MCF 10A (cell line): Measurements from ENCODE around the gene FAF2. TPM values are rescaled to one million over a fixed set of nuclear protein-coding genes. Genes with fewer than 3 reads are reported as not detected.

ENCODE experiments used
- BruUV-seq: library from RNA; stranded (reverse); fragments of 400-500 nt; replicated peaks from 2 replicates; lab custom pipeline; 2021; lab: Mats Ljungman, UMichigan
- CTCF ChIA-PET: fragments of 300-600 bp; sonication (Branson Sonifier 250); formaldehyde crosslinking; extraction: SDS; loops from one replicate; lab custom pipeline; 2021; ENCODE audit warnings: antibody characterized with exemption, inconsistent platforms; lab: Yijun Ruan, JAX
- POLR2A ChIA-PET: fragments of 300-600, 350-650 bp; sonication (Branson Sonifier 250); formaldehyde crosslinking; extraction: SDS; loops from one replicate; lab custom pipeline; 2020; ENCODE audit warnings: antibody characterized with exemption, inconsistent platforms; lab: Yijun Ruan, JAX
- DNase-seq: peaks from one replicate; pipeline ENCODE4 v3.0.0-alpha.2; 2018; ENCODE audit not compliant: unreplicated experiment
- H3K27ac Mint-ChIP-seq: one replicate; pipeline ENCODE4 v1.8.0; 2022; ENCODE audit warnings: mild to moderate bottlenecking, low read depth, mixed read lengths; ENCODE audit not compliant: unreplicated experiment
- H3K27me3 Mint-ChIP-seq: one replicate; pipeline ENCODE4 v1.8.0; 2022; ENCODE audit warnings: mixed read lengths; ENCODE audit not compliant: insufficient read depth, unreplicated experiment
- H3K36me3 Mint-ChIP-seq: one replicate; pipeline ENCODE4 v1.8.0; 2022; ENCODE audit warnings: mild to moderate bottlenecking, moderate library complexity, mixed read lengths; ENCODE audit not compliant: insufficient read depth, unreplicated experiment
- H3K4me1 Mint-ChIP-seq: one replicate; pipeline ENCODE4 v1.8.0; 2022; ENCODE audit warnings: mixed read lengths; ENCODE audit not compliant: insufficient read depth, unreplicated experiment
- H3K4me3 Mint-ChIP-seq: one replicate; pipeline ENCODE4 v1.8.0; 2022; ENCODE audit warnings: mild to moderate bottlenecking, moderate library complexity, mixed read lengths; ENCODE audit not compliant: unreplicated experiment
- H3K9me3 Mint-ChIP-seq: one replicate; pipeline ENCODE4 v1.8.0; 2022; ENCODE audit warnings: mixed read lengths; ENCODE audit not compliant: unreplicated experiment
- CTCF ChIP-seq: fragments of 200-600 bp; IDR thresholded peaks from one replicate; pipeline ENCODE4 v1.8.0; 2022; ENCODE audit warnings: antibody characterized with exemption, mild to moderate bottlenecking; ENCODE audit not compliant: unreplicated experiment
- intact Hi-C: fragments of 100-400 bp; cut with micrococcal nuclease; formaldehyde crosslinking; loops from 2 replicates; pipeline ENCODE4 v1.14.1; 2022
- total RNA-seq: library from RNA; stranded (reverse); gene quantifications from 2 replicates; pipeline ENCODE4 v1.2.3, GENCODE V29; 2022

The FAF2 gene
- total RNA-seq, 1 experiment from 2014 or later = 78.3 TPM

DNA sequence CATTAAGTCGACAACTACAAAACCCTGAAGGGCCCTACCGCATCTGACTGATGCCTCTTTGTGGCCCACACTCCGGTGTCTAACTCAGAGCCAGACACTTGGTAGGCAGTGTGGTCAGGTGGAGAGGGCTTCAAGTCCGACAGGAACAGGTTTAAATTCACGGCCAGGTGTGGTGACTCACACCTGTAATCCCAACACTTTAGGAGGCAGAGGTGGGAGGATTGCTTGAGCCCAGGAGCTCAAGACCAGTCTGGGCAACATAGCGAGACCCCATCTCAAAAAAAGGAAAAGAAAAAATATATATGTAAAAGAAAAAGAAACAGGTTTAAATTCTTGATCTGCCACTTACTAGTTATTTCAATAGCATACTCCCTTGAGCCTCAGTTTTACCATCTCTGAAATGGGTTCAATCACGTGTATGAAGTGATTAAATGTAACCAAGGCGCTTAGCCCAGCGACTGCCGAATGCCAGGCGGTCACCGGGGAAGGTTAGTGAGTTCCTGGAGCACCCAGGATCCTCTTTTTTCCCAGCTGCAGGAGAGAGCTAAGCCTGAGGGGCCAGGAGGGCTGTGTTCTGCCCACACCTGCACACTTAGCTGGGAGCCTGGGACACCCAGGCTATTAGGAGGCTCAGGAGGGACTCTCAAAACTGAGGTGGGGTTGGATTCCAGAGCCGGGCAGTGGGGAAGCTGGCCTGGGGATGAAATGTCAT lies 32.8 kb upstream of the FAF2 start:
- Mint-ChIP-seq H3K27ac (peak overlapping the region; percentile 73), H3K4me1 (peaks cover 59% of the 10 kb centered on the region)
- BruUV-seq = no TSS peak

DNA sequence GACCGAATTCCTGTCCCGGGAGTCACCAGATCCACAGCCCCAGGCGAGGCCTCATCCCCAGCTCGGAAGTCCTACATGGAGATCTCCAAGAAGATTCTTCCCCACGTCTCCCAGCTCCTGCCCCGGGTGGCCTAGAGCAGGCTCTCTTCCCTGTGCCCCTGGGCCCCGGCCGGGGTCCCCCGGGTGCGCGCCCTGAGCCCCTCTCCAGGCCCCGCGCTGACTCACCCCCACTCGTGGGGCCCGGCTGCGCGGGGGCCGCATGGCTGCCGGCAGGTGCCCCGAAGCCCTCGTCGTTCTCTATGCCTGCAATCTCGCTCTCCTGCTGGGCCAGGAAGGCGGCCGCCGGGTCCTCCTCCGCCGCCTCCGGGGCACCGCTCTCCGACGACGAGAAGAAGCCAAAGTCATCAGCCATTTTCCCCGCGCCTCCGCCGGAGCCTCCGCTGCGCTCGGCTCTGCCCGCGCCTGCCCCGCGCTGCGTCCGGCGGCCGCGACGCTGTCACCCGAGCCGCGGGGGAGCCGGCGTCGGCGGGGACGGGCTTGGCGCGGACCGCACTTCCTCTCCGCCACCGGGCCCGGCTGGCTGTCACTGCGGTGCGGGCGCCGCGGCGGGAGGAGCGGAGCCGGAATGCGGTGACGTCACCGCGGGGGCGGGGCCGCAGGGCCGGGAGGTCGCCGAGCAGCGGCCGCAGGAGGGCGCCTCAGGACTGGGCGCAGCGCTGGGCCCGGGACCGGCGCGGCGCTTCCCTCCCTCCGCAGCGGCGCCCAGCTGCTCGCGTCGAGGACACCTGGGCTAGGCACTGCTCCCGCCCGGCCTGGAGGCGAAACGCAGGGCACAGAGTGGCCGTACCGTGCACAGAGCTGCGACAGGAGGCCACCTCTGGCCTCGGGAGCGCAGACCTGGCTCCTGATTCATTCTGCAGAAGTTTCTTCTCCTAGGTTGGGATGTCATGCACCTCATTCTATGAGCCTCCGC lies 31.9 kb upstream of the FAF2 start, which contains the start of gene CLTB:
TSS of gene CLTB (minus strand) at position 588 of the 973 bp plus-strand sequence. CDS start at position 412, 176 bp downstream.
- H3K27me3 Mint-ChIP-seq = no peaks in the 10 kb centered on the region
- intact Hi-C loops = loop anchor here (1.0 to 5.0 kb wide), 7 partner anchors 32 to 162 kb away; partner anchors contain the start of genes FAF2, KIAA1191 and RNF44
- peak; percentile 90 for TF ChIP-seq CTCF
- ChIA-PET CTCF (interaction anchor here (0.6 to 6.3 kb wide), 43 partner anchors 10 to 558 kb away, joined by 3 to 83 read pairs (median 4); partner anchors contain the start of genes FAF2, HIGD2A, NOP16 and RNF44), POLR2A (interaction anchor here (0.6 to 11.3 kb wide), 35 partner anchors 16 to 606 kb away, joined by 3 to 134 read pairs (median 4); partner anchors contain the start of genes FAF2, HIGD2A, KIAA1191 and NOP16)
- H3K27ac Mint-ChIP-seq = peak within 1 kb of the TSS; percentile 73
- BruUV-seq = no TSS peak
- peak within 1 kb of the TSS; percentile 83 for H3K4me3 Mint-ChIP-seq
- peak; percentile 91 for DNase-seq
- peaks cover 10% of the 10 kb centered on the region for H3K36me3 Mint-ChIP-seq
- peaks cover 7% of the 10 kb centered on the region for H3K9me3 Mint-ChIP-seq
- peaks cover 51% of the 10 kb centered on the region for H3K4me1 Mint-ChIP-seq

More for the DNA sequence above, 32.8 kb upstream of the FAF2 start:
- no peak for TF ChIP-seq CTCF
- no peaks in the 10 kb centered on the region for H3K27me3 Mint-ChIP-seq
- H3K9me3 Mint-ChIP-seq = peaks cover 3% of the 10 kb centered on the region
- intact Hi-C loops = loop anchor here (2.0 to 5.0 kb wide), 2 partner anchors 55 to 142 kb away; partner anchors contain the start of gene KIAA1191
- DNase-seq = peak; percentile 52
- CTCF ChIA-PET = interaction anchor here (0.6 to 6.3 kb wide), 20 partner anchors 15 to 559 kb away, joined by 3 to 83 read pairs (median 4); partner anchors contain the start of genes FAF2, HIGD2A, NOP16 and RNF44
- peaks cover 14% of the 10 kb centered on the region for H3K36me3 Mint-ChIP-seq
- POLR2A ChIA-PET = interaction anchor here (0.6 to 11.3 kb wide), 24 partner anchors 15 to 1690 kb away, joined by 3 to 134 read pairs (median 4); partner anchors contain the start of genes FAF2, HIGD2A, KIAA1191 and NOP16
- H3K4me3 Mint-ChIP-seq = peak overlapping the region; percentile 83

GRCh38 chr5:176416965-176417364 lies 31.2 kb upstream of the FAF2 start:
- Mint-ChIP-seq H3K4me3 (peak overlapping the region; percentile 83), H3K9me3 (peaks cover 7% of the 10 kb centered on the region), H3K27ac (no peak overlapping the region), H3K27me3 (no peaks in the 10 kb centered on the region), H3K4me1 (peaks cover 43% of the 10 kb centered on the region), H3K36me3 (peaks cover 10% of the 10 kb centered on the region)
- BruUV-seq = no TSS peak
- no peak for TF ChIP-seq CTCF
- CTCF ChIA-PET = interaction anchor here (0.6 to 6.3 kb wide), 33 partner anchors 9 to 188 kb away, joined by 3 to 83 read pairs (median 4); partner anchors contain the start of genes FAF2 and RNF44
- DNase-seq = no peak
- intact Hi-C loops = loop anchor here (1.0 to 5.0 kb wide), 7 partner anchors 31 to 230 kb away; partner anchors contain the start of genes FAF2, RNF44 and TSPAN17
- POLR2A ChIA-PET = interaction anchor here (0.6 to 11.3 kb wide), 26 partner anchors 17 to 241 kb away, joined by 3 to 134 read pairs (median 4); partner anchors contain the start of genes FAF2, HIGD2A, KIAA1191 and NOP16
